Jurkat, Clone E6-1 (cell line): ENCODE results near the gene CCL27.
"Not testable (repeated sequence)": the region's sequence is repeated elsewhere in the genome, so short reads cannot be mapped to it uniquely, and the experiment has no call there.

Experiments used
- DNase-seq: peaks from one replicate; pipeline ENCODE4 v3.0.0-alpha.2; 2011; ENCODE audit warnings: low read depth, low spot score
- H3K4me3 ChIP-seq: 2 replicates; pipeline ENCODE4 v1.5.1; 2011; ENCODE audit warnings: mild to moderate bottlenecking, low read length, control low read depth, moderate library complexity

CCL27 gene

GRCh38 chr9:34653151-34654072, 9.0 kb downstream of the CCL27 start:
- H3K4me3 ChIP-seq: no peak overlapping the region
- no peak for DNase-seq

DNA sequence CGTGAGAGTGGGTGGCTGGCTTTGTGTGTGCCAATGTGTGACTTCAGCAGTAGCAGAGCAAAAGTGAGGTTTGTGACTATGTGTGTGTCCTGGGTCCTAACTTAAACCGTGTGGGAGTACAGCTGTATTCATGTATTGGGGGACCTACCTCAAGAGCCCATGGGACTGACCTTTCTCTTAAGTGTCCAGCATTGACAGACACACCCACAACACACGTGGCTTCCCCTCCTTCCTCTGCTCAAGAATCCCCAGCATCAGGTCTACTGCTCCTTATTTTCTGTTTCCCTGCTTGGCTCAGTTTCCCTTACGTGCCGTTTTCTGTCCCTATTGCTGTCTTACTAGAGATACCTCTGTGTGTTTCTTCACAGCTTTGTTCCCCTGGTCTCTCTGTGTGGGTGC, 9.9 kb downstream of the CCL27 start:
- no peak overlapping the region for H3K4me3 ChIP-seq
- DNase-seq: no peak

DNA sequence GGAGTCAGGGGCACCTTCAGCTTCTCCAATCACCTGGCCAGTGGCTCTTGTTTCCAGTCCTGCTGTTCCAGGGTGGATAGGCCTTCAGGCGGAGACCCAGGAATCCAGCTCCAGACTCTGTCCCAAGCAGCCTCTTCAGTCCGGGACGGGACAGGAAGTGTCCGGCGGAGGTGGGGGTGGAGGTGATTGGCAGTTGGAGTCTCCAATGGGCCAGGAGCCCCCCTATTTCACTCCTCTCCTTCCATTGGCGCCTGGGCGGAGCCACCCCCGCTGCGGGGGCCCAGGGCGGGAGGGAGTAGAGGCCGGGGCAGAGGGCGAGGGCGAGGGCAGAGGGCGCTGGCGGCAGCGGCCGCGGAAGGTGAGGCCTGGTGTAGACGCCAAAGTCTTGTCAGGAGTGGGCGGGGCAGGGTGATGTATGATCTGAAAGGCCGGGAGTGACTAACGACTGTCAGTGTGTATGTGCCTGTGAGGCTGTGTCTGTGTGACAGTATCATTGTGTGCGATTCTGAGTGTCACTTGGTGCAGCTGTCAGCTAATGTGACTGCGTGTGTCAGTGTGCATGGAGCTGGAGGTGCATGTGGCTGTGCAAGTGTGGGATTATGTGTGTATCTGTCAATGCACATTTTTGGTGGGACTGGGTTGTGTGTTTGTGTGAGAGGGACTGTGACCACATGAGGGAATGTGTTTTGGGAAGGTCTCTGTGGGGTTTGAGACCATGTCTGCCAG, 10.4 kb downstream of the CCL27 start, which contains the start of gene IL11RA:
Gene IL11RA, plus strand, starts transcription at position 310 of the 726 bp plus-strand sequence. CDS start 3,033 bp downstream, outside the sequence.
- H3K4me3 ChIP-seq: no peak within 1 kb of the TSS
- no peak for DNase-seq

DNA sequence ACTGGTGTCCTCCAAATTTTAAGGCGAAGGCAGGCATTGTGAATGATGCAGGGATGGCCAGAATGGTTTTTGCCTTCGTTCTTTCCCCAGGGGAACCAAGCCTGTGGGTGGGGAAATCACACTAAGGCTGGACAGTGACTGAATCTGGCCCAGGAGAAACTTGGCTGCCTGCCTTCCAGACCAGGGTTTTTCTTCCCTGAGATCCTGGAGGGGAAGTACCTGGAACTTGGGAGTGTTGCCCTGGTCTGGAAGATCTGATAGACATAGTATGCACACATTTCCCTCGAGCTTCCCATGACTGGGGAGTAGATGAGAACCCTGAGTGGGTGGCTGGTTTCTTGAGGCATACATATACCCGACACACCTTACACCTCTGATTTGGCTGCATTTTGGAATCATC, 11.1 kb downstream of the CCL27 start:
- no peak for DNase-seq
- H3K4me3 ChIP-seq: no peak overlapping the region

DNA sequence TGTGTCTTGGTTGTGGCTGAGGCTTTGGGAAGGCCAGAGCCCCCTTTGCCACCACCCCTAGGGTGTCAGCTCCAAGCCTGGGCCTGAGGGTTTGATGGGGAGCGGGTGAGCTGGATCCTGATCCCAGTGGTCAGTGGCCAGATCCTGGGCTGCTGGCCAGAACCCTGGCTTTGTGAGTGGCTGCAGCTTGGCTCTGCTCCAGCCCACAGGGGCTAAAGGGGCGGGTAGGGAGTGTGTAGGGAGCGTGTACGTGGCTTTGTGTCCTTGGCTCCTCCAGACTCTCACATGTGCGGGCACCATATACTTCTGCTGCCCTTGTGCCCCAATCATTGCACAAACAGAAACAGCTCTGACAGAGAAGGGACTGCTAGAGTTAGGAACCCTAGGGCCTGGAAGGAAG, 11.6 kb downstream of the CCL27 start:
- no peak for DNase-seq
- H3K4me3 ChIP-seq: no peak overlapping the region

DNA sequence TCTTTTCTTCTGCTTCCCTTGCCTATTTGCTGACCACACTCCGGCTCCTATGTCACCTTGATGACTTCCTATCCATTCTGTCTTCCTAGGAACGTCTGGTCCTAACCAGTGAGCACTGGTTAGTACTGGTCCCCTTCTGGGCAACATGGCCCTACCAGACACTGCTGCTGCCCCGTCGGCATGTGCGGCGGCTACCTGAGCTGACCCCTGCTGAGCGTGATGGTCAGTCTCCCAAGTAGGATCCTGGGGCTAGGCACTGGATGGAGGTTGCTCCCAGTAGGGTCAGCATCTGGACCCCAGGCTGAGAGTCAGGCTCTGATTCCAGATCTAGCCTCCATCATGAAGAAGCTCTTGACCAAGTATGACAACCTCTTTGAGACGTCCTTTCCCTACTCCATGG, 13.8 kb downstream of the CCL27 start:
- no peak overlapping the region for H3K4me3 ChIP-seq
- DNase-seq: no peak

GRCh38 chr9:34647651-34648050, 14.8 kb downstream of the CCL27 start:
- H3K4me3 ChIP-seq: peak overlapping the region; percentile 93
- DNase-seq: no peak

DNA sequence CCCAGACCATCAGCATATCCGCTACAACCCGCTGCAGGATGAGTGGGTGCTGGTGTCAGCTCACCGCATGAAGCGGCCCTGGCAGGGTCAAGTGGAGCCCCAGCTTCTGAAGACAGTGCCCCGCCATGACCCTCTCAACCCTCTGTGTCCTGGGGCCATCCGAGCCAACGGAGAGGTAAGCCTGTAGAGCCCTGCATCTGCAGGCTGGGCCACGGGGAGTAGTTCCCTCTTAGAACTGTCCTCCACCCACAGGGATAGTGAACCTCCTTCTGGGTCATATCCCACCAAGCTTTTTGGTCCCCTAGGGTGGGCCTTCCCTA, 15.4 kb downstream of the CCL27 start:
- no peak for DNase-seq

GRCh38 chr9:34646211-34647083, 16.0 kb downstream of the CCL27 start, which contains the start of gene GALT:
Gene GALT (plus strand): TSS chr9:34646675. CDS start chr9:34646705, 30 bp downstream.
- peak; percentile 72 for DNase-seq
- peak within 1 kb of the TSS; percentile 93 for H3K4me3 ChIP-seq

More for the DNA sequence above, 15.4 kb downstream of the CCL27 start:
- H3K4me3 ChIP-seq: peak overlapping the region; percentile 93

DNA sequence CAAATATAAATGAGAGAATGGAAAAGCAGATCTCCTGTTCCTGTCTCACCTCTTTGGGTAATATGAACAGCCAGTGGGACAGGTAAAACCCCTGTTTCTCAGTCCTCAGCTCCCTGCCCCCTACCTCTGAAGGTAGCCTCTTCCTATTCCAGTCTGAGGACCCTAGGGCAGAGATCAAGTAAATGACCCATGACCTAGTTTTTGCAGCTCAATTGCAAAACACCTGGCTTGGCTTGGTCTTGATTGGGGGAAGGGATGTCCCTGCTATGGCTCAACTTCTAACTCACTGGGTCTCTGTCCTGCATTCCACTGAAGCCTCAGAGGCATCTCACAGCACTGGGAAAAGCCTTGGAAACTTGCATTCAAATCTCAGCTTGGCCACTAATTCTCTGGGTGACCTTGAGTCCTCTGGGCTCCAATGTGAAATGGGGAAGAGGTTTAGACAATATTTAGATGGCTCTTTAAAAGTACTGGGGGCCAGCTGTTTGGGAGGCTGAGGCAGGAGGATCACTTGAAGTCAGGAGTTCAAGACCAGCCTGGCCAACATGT, 17.6 kb downstream of the CCL27 start:
- no peak overlapping the region for H3K4me3 ChIP-seq
- no peak for DNase-seq

GRCh38 chr9:34642679-34643078, 19.8 kb downstream of the CCL27 start:
- DNase-seq: no peak
- no peak overlapping the region for H3K4me3 ChIP-seq

GRCh38 chr9:34639322-34639721, 23.1 kb downstream of the CCL27 start:
- H3K4me3 ChIP-seq, DNase-seq: not testable (repeated sequence)

GRCh38 chr9:34638138-34638445, 24.4 kb downstream of the CCL27 start:
- no peak for DNase-seq
- peak overlapping the region; percentile 91 for H3K4me3 ChIP-seq

- peak within 1 kb of the TSS; percentile 91 for H3K4me3 ChIP-seq
- peak; percentile 89 for DNase-seq
Measured at GRCh38 chr9:34637356-34638137, 24.9 kb downstream of the CCL27 start, which contains the start of gene SIGMAR1. Gene SIGMAR1 (minus strand): TSS chr9:34637787. CDS start chr9:34637697, 90 bp downstream.

DNA sequence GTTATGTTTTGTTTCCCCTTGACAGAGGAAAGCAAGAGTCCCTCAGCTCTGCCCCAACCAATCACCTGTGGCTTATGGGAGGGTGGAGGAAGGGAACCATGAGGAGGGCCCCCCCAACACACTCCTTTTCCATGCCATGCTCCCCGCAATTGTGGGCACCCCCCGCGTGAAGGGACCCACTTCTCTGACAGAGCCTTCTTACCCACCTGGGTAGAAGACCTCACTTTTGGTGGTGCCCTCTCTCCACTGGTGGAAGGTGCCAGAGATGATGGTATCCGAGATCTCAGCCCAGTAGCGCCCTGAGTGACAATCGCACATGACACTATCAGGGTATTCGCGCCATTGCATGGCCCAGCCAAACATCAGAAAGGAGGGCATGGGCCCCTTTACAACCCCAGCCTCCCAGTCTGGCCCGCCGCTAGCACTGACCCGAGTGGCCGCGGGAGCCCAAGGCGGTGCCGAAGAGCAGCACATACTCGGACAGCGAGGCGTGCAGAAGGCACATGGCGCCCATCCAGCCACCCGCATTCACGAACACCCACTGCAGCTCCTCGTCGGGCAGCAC, 25.6 kb downstream of the CCL27 start:
- H3K4me3 ChIP-seq: peak overlapping the region; percentile 91
- DNase-seq: no peak

GRCh38 chr9:34635556-34635955, 26.9 kb downstream of the CCL27 start:
- DNase-seq: no peak
- no peak overlapping the region for H3K4me3 ChIP-seq

GRCh38 chr9:34634551-34635248, 27.8 kb downstream of the CCL27 start:
- no peak for DNase-seq
- H3K4me3 ChIP-seq: no peak overlapping the region
